GM23338 (cell line): ENCODE data around the gene CHCHD3.

ENCODE experiments used
- CTCF ChIP-seq, 2 experiments: fragments of 200-600 bp in 1 of 2; sonication (generic) in 1 of 2; conservative IDR thresholded peaks; 2 replicates each; pipeline versions ENCODE4 v1.5.1 to v1.6.1; 2016 to 2017; ENCODE audit warnings: antibody characterized with exemption in 2 of 2, low read depth in 2 of 2, mild to moderate bottlenecking in 2 of 2, moderate library complexity in 1 of 2
- EZH2phosphoT487 ChIP-seq: fragments of 200-600 bp; sonication (generic); IDR thresholded peaks from one replicate; pipeline ENCODE4 v1.8.1; 2018; ENCODE audit warnings: antibody characterized with exemption; ENCODE audit not compliant: unreplicated experiment
- POLR2AphosphoS5 ChIP-seq: IDR thresholded peaks from 2 replicates; pipeline ENCODE4 v1.6.1; 2016; ENCODE audit warnings: antibody characterized with exemption, low read depth
- REST ChIP-seq: IDR thresholded peaks from one replicate; pipeline ENCODE4 v1.6.1; 2018; ENCODE audit warnings: antibody characterized with exemption; ENCODE audit not compliant: unreplicated experiment

DNA sequence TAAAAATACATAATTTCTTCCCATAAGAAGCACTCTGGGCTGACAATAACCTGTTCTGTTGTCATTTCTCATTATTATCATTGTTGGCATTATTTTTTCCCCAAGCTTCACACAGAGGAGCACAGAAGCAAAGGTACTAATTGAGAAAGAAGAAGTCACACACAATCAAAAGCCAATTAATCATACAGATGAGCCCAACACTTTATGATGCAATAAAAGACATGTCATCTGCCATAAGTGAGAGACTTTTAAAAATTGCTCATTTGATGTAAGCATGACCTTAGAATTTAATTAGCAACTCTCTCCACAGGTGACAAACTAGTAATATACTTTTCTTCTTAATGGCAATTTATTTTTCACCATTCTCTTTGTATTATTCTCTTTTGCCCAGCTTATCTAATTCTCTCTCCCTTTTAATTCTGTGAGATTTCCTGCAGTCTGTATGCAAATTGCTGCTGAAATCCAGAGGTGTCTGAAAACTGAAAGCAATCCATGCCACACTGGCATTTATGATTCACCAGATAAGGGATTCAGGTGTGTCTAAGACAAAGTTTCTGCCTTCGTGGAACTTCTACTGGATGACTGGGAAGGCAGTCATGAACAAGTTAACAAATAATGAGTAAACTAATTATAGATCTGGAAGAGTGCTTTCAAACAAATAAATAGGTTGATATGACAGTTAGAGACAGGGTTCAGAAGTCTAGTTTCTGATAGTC is 203.5 kb downstream of the CHCHD3 start:
- TF ChIP-seq CTCF (conservative IDR thresholded peaks at IDR 0.05; ENCODE audit: low read depth in 2 of 2) (no peak), EZH2phosphoT487 (no peak), REST (no peak), POLR2AphosphoS5 (no peak)
